ENCODE measurements around the gene SFXN3.

The SFXN3 gene

DNA sequence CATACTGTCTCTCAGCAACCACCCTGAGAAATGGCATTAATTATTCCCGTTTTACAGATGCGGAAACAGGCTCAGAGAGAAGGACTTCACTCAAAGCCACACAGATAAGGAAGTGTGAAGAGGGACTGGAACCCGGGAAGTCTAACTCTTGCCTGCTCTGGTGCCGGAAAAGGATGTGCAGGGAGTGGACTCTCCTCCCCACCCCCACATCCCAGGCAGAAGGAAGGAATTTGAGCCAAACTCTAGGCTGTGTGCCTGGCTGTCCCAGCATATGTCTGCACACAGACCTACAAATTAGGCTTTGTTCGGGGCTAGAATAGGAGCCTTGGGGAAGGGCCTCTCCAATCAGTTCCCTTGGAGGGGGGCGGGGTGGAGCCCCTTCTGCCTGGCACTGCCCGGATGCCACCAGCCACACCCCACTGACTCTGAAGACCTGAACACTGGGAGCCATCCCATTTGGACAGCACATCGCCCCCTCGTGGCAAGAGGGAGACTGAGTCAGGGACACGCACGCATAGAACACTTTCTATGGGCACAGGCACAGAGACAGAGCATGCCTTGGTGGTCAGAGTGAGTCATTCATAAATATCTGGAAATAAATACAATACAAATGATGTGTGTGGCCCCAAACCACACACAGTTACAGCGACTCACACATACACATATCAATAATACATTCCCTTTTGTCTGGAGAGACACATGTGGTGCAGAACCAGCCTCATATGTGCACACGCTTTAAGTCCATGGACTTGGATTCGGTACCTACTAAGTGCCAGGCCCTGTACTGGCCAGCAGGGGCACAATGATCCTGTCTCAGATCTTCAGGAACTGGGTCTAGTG, 18.3 kb upstream of the SFXN3 start:
- DNase-seq = peak; percentile 98
- in situ Hi-C loops (cut with HindIII; ENCODE audit: low pct_ligation_motif_present, low pct_unique_long_range_greater_than_20kb, low sequenced_read_pairs) = no loop called here

GRCh38 chr10:101013365-101013825, 17.6 kb upstream of the SFXN3 start:
- in situ Hi-C loops (cut with HindIII; ENCODE audit: low pct_ligation_motif_present, low pct_unique_long_range_greater_than_20kb, low sequenced_read_pairs) = no loop called here
- no peak for DNase-seq

DNA sequence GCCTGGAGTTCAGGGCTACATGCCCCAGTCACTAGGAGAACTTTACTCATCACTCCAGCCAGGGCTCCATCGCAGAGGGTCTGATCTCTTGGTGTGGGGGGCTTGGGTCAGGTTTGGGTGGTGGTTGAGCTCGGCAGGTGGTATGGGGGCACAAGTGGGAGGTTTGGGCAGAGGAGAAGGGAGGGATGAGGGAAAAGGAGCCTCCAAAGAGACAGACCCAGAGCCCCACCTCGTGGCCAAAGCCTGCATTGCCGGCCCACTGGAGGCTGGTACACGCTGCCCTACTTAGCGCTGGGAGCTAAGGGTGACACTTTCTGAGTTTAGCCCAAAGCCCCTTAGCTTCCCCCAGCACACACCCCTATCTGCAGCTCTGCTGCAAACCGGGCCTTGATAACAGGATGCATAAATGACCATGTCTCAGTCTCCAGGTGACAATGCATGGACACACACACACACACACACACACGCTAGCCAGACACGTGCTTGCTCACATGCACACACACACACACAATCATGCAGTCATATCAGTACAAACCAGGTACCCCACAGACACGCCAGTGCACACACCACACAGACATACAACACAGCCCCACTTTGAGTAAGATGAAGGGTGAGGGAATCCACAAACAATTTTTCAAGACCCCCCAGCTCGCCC, 16.7 kb upstream of the SFXN3 start:
- in situ Hi-C loops (cut with HindIII; ENCODE audit: low pct_ligation_motif_present, low pct_unique_long_range_greater_than_20kb, low sequenced_read_pairs) = no loop called here
- DNase-seq = peak; percentile 76

- DNase-seq = peak; percentile 84
- in situ Hi-C loops (cut with HindIII; ENCODE audit: low pct_ligation_motif_present, low pct_unique_long_range_greater_than_20kb, low sequenced_read_pairs) = no loop called here
Measured at GRCh38 chr10:101014966-101015581, 16.0 kb upstream of the SFXN3 start.

GRCh38 chr10:101015582-101015973, 15.5 kb upstream of the SFXN3 start:
- in situ Hi-C loops (cut with HindIII; ENCODE audit: low pct_ligation_motif_present, low pct_unique_long_range_greater_than_20kb, low sequenced_read_pairs) = no loop called here
- no peak for DNase-seq

GRCh38 chr10:101016814-101017213, 14.2 kb upstream of the SFXN3 start:
- in situ Hi-C loops (cut with HindIII; ENCODE audit: low pct_ligation_motif_present, low pct_unique_long_range_greater_than_20kb, low sequenced_read_pairs) = no loop called here
- no peak for DNase-seq

GRCh38 chr10:101018118-101018599, 12.9 kb upstream of the SFXN3 start:
- in situ Hi-C loops (cut with HindIII; ENCODE audit: low pct_ligation_motif_present, low pct_unique_long_range_greater_than_20kb, low sequenced_read_pairs) = no loop called here
- DNase-seq = no peak

- in situ Hi-C loops (cut with HindIII; ENCODE audit: low pct_ligation_motif_present, low pct_unique_long_range_greater_than_20kb, low sequenced_read_pairs) = no loop called here
- peak; percentile 91 for DNase-seq
Measured at GRCh38 chr10:101018600-101019439, 12.2 kb upstream of the SFXN3 start.

- no peak for DNase-seq
- in situ Hi-C loops (cut with HindIII; ENCODE audit: low pct_ligation_motif_present, low pct_unique_long_range_greater_than_20kb, low sequenced_read_pairs) = no loop called here
Measured at GRCh38 chr10:101019440-101019703, 11.7 kb upstream of the SFXN3 start.

GRCh38 chr10:101020427-101021075, 10.5 kb upstream of the SFXN3 start:
- DNase-seq = no peak
- in situ Hi-C loops (cut with HindIII; ENCODE audit: low pct_ligation_motif_present, low pct_unique_long_range_greater_than_20kb, low sequenced_read_pairs) = no loop called here

- in situ Hi-C loops (cut with HindIII; ENCODE audit: low pct_ligation_motif_present, low pct_unique_long_range_greater_than_20kb, low sequenced_read_pairs) = no loop called here
- no peak for DNase-seq
Measured at GRCh38 chr10:101021239-101021638, 9.8 kb upstream of the SFXN3 start.

- no peak for DNase-seq
- in situ Hi-C loops (cut with HindIII; ENCODE audit: low pct_ligation_motif_present, low pct_unique_long_range_greater_than_20kb, low sequenced_read_pairs) = no loop called here
Measured at GRCh38 chr10:101021692-101022251, 9.3 kb upstream of the SFXN3 start.

DNA sequence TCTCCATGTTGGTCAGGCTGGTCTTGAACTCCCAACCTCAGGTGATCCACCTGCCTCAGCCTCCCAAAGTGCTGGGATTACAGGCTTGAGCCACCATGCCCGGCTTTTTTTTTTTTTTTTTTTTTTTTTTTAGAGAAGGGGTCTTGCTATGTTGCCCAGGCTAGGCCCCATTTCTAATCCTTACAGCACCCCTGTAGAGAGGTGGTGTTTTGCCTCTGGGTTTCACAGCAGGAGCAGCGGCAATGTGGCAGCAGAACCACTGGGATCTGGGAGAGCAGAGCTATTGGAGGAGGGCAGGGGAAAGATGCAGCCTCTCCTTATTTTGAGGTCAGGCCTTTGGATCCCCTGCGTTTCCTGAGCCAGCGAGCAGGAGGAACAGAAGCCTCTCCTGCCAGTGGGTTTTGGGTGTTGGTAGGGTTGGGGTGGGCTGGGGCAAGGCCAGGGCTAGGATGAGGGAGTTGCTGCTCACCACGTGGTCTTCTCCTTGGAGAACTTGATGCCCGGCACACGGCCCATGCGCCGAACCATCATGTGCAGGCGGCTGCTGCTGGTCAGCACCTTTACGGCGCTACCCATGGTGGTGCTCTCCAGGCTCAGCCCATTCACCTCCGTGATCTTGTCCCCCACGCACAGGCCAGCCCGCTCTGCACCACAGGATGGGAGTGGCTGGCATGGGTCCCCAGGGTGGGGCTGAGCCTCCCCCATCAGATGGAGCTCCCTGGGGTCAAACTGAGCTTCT, 7.9 kb upstream of the SFXN3 start:
- in situ Hi-C loops (cut with HindIII; ENCODE audit: low pct_ligation_motif_present, low pct_unique_long_range_greater_than_20kb, low sequenced_read_pairs) = no loop called here
- DNase-seq = no peak

- DNase-seq = no peak
- in situ Hi-C loops (cut with HindIII; ENCODE audit: low pct_ligation_motif_present, low pct_unique_long_range_greater_than_20kb, low sequenced_read_pairs) = no loop called here
Measured at GRCh38 chr10:101027106-101027720, 3.8 kb upstream of the SFXN3 start.

DNA sequence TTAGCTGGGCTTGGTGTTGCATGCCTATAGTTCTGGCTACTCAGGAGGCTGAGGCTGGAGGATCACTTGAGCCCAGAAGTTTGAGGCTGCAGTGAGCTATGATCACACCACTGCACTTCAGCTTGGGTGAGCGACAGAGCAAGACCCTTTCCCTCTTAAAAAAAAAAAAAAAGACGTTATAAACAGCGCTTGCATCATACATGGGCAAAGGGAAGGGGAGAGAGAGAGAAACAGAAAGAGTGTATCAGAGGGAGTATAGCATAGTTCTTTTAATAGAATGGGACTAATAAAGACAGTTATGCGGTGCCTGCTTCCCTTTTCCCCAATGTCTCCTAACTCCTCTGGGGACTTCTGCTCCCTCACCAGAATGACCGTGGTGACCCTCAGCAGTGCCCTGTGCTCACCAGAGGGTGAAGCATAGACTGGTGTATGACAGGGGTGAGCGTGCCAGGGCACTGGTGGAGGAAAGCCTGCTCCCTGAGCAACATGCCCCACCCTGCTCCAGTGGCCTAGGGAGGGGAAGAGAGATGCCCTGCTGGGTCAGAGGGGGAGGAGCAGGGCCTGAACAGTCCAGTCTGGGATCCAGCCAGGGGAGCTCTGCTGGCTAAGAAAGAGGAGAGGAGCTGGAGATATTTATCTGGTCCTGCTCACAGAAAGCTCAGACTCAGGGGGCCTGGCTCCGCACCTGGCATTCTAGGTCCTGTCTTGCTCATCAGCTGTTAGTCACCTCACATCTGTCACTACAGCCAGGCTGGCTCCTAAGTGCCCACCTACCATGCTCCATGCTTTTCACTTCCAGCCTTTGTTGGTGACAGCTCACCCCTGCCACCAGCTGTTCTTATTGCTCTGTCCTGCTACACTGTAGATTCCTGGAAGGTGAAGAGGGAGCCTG, 2.3 kb upstream of the SFXN3 start:
- peak; percentile 69 for DNase-seq
- in situ Hi-C loops (cut with HindIII; ENCODE audit: low pct_ligation_motif_present, low pct_unique_long_range_greater_than_20kb, low sequenced_read_pairs) = no loop called here

Data from ACHN (cell line).